KG1 (cell line): ENCODE results near the gene PGC.

ENCODE experiments used
- DNase-seq: peaks from one replicate; lab custom pipeline; 2025; lab: John Stamatoyannopoulos, UW

Gene PGC

DNA sequence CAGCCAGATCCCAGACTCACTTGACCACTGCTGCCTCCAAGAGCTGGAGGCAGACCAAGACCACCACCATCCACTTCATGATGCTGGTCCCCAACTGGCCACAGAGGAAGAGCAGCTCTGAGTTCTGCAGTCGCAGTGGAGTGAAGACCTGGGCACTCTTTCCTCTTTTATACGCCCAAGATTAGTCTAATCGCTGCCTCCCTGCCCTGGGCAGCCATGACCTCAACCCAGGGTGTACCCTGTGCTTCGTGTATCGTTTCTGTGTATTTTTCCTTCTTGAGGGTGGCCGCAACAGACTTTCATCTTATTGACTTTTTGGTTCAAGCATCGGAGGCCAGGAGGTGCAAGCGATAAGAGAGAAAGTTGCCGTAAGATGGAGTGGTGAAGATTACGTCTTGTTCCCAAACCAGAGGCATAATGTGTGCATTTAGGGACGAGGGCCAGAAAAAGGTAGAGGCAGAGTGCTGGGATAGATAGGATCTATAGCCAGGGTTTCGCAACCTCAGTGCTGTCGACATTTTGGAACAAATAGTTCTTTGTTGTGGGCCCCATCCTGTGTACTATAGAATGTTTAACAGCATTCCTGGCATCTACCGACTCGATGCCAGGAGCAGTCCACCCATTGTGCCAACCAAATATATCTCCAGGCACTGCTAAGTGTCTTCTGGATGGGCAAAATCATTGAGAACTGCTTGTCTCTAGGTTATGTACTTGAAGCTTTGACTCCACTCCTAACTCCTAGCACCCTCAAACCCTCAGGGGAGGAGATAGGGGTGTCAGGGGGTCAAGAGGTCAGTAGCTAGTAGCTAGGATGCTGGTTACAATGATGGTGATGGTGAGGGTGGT is at the start of gene PGC:
Gene PGC (minus strand): TSS at position 142 of the 846 bp plus-strand sequence. CDS start 63 bp downstream, at position 79.
- no peak for DNase-seq

DNA sequence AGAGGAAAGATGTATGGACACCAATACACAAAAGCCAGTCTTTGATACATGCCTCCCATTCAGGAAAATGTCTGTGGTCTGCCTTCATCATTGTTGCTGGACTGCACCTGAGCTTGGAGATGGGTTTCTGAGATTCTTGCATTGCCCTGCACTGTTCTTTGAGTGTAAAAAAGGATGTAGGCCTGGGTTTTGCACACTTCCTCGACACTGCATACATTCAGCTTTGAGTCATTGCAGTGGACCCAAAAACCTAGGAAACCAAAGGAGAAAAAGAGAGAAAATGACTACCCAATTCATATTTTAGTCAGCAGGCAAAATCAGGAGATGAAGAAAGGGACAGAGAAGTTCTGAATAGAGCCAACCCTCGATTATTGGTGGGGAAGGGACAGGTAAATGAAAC is 49.3 kb upstream of the PGC start:
- no peak for DNase-seq

DNA sequence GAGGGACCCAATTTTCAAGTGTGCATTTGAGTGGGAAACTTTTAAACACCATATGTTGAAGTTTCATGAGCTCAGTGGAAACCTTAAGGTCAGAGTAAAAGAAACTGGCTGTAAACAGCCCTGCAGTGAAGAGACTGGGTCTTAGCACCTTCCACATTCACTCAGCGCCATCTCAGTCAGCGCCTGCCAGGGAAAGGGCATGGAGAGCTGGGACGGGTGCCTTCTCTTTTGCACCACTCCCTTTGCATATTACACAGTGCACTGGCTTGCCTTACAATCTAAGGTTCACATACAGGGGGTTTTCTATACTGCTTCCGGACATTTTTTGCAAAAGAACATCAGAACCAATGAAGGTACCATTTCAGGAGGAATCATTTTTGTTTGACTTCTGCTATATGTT is 44.8 kb upstream of the PGC start:
- DNase-seq, result no peak

DNA sequence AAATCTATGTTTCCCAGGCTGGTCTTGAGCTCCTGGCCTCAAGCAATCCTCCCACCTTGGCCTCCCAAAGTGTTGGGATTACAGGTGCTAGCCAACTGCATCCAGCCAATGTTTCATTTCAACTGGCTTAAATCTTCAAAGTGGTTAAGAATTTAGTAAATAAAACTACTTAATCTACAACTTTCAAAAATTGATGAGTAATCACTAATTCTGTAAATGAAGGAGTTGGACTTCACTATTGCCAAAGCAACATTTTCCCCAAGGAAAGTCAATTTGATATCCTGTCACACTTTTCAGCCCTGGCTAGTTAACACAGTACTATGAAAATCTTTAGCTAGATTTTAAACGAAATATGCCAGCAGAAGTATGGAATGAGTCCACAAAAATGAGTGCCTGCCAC is 44.1 kb upstream of the PGC start:
- DNase-seq, result no peak

DNA sequence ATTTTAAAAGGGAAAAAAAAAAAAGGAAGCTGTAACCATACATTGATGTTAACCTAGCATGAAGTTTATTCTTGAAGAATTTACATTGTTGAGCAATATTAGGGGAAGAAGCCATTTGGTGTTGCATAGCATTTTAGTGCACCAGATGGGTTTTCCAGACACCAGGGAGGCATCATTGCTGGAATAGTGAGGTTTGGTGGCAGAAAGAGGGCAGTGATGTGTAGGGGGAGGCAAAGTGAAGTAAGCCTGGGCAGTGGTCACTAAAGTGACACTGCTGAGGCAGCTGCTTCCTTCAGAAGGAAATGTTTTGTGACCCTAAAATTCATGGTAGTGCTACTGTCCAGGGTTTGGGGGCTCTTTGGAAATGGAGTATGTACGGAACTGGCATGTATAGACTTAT is 42.8 kb upstream of the PGC start:
- DNase-seq, result no peak

DNA sequence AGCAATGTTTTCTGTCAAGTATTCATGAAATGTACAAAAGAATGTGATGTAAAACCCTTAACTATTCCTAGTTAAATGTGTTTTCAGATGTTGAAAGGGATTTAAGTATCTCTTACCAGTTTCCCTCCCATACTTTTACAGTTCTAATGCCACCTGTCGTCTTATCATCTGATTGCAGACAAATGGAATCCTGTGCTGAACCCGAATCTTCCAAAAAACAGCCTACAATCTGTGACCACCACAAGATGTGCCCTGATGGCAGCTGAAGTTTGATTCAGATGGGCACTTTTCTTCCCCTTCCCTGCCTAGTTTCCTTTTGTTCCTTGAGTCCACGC is 42.2 kb upstream of the PGC start:
- DNase-seq, result no peak

DNA sequence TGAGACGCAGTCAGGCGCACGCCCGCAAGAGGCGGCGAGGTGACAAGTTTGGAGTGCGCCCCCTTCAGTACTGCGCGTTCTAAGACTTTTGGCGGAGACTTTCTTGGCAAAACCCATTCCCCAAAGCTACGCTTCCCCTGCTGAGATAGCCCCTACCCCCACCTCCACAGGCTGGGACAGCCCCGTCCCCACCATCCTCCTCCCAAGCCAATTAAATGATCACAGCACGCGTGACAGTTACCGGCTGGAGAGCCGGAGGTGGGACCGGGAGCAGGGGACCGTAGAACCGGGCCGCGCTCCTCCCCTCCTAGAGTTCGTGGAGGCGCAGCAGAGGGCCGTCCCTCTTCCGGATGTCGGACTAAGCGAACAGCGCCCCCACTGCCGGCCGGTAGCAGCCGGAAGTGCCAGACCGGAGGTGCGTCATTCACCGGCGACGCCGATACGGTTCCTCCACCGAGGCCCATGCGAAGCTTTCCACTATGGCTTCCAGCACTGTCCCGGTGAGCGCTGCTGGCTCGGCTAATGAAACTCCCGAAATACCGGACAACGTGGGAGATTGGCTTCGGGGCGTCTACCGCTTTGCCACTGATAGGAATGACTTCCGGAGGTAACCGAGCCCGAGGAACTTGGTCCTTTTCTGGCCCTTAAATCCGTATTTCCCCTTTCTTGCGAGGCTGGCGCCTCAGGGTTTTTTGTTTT is 40.2 kb upstream of the PGC start, which contains the start of gene TOMM6:
Gene TOMM6 (plus strand): TSS at position 476 of the 699 bp plus-strand sequence. CDS start 4 bp downstream, at position 480.
- DNase-seq, result peak; percentile 93

DNA sequence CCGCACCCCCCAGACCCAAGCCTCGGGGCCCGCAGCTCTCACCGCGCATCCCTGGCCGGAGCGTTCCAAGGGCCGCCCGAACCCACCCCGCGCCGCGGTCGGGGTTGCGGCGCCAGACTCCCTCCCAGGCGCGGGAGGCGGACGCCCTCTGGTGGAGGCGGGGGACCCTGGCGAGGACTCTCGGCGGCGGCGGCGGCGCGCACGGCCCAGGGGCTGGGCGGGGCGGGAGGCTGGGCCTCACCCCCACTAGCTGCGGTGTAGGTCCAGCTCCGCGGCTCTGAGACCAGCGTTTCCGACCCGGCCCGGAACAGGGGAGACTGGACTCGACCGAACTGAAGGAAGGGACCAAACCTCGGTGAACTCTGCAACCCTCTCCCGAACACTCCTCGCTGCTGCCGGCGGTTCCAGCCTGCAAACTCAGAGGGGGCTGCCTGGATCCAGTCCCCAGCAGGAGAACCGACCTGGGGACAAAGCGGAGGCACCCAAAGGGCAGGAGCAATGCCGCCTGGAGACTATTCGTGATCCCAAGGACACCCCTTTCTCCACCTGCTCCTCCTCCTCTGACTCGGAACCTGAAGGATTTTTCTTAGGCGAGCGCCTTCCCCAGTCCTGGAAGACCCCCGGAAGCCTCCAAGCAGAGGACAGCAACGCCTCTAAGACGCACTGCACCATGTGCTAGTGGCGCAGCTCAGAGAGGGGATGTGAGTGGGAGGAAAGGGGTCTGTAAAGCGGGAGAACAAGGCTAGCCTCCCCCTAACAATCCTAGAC is 39.4 kb upstream of the PGC start:
- DNase-seq, result peak; percentile 79

DNA sequence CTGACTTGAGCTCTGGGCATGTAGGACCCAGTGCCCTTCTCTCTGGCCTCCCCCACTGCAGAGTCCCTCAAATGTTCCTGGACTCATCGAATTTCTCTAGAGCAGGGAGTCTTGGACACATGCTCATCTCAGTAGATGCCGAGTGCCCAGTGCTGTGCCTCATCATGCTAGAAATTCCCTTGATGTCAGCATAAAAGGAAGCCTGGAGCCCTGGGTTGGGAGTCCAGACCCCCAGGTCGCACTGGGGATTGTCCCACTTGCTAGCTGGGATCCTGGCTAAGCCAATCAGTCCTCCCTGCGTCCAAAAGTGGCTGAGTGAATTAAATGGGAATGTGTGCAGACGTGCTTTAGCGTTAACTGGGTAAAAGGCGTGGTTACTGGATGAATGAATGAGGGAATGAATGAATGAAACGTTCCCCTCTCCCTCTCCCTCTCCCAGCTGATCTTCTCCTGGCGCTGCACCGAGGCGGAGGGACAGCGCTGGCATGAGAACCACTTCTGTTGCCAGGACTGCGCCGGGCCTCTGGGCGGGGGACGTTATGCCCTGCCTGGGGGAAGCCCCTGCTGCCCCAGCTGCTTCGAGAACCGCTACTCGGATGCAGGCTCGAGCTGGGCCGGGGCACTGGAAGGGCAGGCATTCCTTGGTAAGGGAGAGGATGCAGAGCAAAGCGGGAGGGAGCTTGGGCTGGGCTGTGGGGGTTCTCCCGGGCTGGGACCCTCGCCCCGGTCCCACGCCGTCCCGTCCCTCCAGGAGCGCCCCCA is 38.7 kb upstream of the PGC start:
- no peak for DNase-seq

DNA sequence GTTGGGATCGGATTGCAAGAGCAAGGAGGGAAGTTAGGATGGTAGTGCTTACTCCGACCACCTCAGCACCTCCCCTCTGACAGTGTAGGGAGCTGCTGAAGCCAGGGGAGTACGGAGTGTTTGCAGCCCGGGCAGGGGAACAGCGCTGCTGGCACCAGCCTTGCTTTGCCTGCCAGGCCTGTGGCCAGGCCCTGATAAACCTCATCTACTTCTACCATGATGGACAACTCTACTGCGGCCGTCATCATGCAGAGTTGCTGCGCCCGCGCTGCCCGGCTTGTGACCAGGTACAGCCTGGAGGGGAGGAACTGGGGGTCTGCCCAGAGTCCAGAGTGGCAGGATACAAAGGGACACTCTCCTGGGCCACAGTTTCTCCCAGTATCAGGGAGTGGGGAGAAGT is 38.1 kb upstream of the PGC start:
- DNase-seq, result no peak

DNA sequence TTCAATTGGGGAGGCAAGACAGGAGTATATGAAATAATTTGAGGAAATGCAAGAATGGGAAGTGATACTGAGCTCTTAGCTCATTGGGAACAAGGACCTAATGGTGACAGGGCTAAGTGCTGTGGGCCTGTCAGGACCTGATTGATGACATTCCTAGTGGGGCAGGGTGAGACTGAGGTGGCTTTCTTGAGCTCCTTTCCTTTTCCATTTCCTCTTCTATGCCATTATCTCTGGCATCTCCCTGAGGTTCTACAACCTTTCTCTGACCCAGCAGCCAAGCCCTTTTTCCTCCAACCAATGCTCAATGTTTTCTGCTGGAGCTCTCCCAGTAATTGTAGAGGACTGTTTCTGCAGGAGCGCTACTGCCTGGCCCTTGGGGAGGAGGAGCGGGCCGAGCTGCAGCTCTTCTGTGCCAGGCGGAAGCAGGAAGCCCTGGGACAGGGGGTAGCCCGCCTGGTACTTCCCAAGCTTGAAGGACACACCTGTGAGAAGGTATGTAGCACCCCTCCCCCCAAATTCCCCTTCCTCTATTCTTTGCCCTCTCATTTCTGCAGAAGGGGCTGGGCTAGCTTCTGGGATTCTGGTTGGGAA is 37.5 kb upstream of the PGC start:
- DNase-seq, result no peak

DNA sequence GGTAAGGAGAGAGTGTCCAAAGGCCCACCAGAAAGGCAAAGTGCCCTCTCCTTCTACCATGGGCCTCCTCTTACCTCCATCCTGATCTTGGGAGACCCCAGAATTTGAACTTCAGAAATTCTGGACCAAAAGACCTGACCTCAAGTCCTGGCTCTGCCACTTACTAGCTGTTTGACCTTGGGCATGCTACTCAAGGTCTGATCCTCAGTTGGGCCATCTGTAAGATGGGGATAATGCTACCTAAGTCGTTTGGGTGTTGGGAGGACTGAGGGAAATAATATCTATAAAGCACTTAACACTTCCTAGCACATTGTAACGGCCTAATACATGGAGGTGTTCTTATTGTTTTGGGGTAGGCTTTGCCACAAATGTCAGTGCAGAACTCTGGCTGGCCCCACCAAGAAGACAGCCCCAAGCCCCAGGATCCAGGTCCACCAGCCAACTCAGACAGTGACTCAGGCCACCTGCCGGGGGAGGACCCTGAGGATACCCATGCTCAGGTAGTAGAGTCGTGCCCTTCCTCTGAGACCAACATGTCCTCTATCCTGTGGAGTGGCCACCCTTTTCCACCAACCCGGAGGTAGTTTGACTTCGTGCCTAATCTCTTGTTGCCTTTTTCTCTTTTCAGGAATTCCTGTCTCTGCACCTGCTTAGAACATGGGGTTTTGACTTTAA is 36.0 kb upstream of the PGC start:
- DNase-seq, result no peak

DNA sequence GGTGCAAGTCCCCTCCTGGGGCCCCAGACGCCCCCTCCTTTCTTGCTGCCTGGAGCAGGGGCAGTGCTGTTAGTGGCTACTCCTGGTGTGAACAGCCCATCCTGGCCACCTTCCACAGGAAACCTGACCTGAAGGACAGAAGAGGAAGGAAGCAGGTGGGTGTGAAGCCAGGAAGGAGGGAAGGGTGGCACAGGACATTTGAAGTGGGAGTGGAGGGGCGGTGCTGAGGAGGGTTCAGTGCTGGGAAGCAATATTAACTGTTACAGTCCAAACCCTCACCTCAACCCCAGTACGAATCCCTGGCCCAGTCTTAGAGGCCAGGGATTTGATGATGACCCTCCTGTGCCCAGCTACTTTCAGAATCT is 34.2 kb upstream of the PGC start:
- DNase-seq, result no peak

DNA sequence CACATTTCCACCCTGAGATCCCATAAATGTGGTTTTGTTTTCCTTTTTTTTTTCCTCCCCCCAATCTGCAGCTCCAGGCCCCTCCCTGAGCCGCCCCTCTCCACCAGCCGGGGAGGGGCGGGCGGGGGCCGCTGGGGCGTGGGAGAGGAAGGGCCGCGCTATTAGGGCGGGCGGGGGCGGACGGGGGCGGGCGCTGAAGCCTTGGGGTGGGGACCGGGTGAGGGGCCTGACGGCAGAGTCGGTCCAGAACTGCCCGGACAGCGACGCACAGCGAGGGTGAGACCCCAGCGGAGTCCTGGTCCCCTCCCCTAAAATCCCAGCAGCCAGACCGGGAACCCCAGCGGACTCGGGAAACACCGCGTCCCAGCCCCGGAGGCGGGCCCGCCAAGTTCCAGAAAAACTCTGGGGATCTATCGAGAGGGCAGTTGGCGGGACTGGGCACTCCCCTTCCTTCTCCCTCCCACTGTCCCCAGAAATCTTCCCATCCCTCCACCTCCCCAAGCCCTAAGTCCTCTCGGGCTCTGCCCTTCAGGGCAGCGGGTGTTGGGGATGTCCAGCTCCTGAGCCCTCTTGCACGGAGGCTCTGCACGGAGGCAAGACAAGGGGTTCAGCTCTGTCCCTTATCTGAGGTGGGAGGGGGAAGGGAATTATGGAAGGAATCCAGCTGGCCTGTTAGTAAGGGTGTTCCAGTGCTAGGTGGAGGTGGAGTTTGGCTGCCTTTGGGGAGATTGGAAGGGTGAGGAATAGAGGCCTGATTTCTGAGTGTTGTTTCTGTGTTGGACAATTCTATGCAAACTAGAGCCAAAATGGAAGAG is 33.6 kb upstream of the PGC start, which contains the start of gene PRICKLE4:
Gene PRICKLE4 (plus strand): TSS at position 232 of the 815 bp plus-strand sequence. CDS start 2,692 bp downstream, outside the sequence.
- no peak for DNase-seq

DNA sequence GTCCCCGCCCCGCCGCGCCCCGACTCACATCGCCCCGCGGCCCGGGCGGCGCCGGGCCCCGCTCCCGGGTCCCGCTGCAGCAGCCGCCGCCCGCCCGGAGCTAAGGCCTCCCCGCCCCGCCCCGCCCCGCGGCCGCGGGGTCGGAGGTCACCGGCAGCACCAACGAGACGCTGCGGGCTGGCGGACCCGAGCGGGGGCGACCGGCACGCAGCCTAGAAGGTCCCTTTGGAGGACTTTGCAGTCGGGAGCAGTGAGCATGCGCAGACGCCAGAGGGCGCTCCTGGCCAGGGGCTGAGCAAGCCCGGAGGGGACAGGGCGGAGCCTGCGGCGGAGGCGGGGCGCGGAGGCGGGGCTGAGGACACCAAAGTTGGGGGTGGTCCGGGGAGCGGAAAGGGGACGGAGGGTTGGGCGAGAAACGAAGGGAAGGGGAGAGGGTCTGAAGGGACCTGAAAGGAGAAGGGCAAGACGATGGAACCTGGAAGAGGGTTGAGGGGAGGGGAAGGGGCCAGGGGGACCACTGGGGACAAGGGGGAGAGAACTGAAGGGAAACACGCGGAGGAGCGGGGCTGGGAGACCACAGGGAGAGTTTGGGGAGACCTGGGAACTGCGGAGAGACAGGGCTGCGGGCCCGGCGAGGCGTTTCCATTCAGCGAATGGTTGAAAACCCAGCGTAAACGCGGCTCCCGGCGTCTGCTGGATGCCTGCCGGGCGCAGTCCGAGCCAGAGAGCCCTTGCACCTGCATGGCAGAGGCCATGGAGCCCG is 32.8 kb upstream of the PGC start, which contains the start of gene FRS3:
Gene FRS3 (minus strand): TSS at position 113 of the 763 bp plus-strand sequence. CDS start 2,913 bp downstream, outside the sequence.
- peak; percentile 94 for DNase-seq

DNA sequence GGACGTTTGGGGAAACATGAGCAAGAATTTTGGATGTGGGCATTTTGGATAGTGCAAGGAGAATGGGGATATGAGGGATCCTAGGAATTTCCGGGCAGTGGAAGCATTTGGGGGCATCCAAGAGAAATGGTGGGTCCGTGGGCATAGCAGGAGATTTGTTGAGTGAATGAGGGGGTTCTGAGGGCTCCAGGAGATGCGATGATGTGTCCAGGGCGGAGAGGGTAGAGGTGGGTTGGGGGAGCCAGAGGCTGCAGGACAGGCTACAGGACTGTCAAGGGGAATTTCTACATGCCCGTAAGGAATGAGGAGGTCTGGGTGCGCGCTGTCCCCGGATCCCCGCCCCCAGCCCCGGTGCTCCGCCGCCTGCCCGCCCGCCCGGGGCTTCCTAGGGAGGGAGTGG is 32.1 kb upstream of the PGC start:
- DNase-seq, result no peak

DNA sequence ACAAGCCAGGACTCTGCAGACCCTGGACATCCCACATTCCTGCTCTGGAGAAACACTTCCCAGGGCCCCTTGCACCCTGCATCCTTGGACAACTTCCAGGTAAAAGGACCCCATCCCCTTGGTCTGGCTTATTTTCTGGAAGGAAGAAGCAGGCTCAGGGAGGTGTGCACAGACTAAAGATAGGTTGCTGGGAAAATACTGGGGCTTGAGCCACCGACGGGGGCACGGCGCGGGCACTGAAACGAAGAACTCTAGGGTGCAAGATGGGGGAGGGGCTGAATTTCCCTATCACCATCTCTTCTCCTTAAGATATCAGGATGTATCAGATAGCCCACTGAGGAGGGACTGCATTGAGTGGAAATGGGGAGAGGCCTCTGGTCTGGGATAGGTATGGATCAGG is 31.7 kb upstream of the PGC start:
- no peak for DNase-seq

DNA sequence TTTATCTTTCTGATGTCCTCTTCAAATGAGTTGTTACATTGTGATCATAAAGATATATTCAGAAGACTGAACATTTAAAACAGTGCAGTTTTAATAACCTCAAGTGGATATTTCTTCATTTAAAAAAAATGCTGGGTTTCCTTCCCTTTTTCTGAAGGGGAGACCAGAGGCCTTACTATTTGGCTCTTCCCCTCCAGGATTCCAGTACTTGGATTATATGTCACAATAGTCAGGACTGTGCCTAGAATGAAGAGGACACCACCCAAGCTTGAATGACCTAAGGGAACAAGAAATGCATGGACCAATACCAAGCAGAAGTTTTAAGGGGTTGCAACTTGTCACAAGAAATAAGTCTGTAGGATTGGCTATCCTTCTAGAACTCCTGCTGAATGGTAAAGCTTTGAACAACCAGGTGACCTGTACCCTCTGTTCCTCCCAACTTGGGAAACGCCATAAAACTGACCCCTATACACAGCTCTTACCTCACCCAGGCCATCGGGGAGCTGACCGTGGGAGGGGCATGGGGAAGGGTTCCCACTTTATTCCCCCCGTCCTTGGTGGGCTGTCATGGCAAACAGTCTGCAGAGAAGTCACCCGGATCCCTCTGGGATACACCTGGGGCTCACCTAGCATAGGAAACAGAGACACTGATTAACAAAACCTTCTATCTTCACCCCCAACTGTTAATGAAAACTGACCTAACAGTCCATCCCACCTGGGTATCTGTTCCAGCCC is 30.5 kb upstream of the PGC start:
- DNase-seq, result no peak
